ENCODE measurements around the gene SLF2. TPM values are rescaled to one million over a fixed set of nuclear protein-coding genes. Genes with fewer than 3 reads are reported as not detected.
"Not testable (repeated sequence)": the region's sequence is repeated elsewhere in the genome, so short reads cannot be mapped to it uniquely, and the experiment has no call there.

The SLF2 gene
- total RNA-seq, 2 donors from 2014 or later = 11.5 to 12.3 TPM

DNA sequence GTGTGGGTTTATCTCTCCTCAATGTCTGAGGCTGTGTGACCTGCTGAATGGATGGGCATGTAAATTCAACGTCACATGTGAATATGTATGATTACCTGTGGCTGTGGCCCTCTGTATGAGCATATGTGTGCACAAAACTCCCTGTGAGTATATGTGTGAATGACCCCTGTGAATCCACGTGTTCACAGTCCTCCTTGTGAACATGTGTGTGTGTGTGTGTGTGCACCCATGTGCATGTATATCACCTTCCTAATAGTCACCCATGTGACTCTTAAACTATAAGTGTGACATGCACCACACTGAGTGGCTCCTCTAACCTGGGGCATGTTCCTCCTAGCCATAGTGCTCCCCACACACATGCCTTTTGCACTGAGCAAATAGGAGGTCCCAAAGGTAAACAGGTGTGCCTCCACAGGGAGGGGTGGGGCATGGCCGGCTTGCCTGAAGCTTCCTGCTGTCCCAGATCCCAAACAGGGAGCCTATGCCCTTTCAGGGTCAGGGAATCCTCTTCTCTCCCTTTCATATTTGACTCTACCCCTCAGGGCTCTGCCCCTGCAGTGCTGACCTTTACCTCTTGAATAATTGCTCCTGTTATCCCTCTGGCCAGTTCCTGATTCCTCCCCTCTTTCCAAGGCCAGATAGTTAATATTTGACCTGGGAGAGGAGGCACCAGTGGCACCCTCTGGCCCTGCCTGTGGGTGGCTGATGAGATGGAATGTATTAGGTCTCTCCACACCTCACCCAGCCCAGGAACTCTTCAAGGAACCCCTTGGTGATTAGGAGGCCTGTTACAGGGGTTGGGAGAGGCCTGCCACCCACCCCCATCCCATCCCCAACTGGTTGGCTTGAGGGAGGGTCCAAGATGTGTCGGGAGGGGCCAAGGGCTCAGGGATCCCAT, 58.4 kb downstream of the SLF2 start:
- TF ChIP-seq CTCF (IDR thresholded peaks at IDR 0.05) = no peak
- H3K4me1 ChIP-seq = peaks cover 0 to 15% of the 10 kb centered on the region in 2 donors
- no peaks in the 10 kb centered on the region for H3K9me3 ChIP-seq
- H3K36me3 ChIP-seq = no peaks in the 10 kb centered on the region
- H3K27me3 ChIP-seq = no peaks in the 10 kb centered on the region
- peak; percentile 54 for DNase-seq (ENCODE audit: low spot score)
- H3K4me3 ChIP-seq = no peak overlapping the region
- H3K27ac ChIP-seq = no peak overlapping the region

GRCh38 chr10:100972115-100972903, 59.5 kb downstream of the SLF2 start:
- Histone ChIP-seq H3K4me1 (peaks cover 0 to 15% of the 10 kb centered on the region in 2 donors), H3K9me3 (no peaks in the 10 kb centered on the region), H3K36me3 (no peaks in the 10 kb centered on the region), H3K4me3 (no peak overlapping the region), H3K27me3 (no peaks in the 10 kb centered on the region), H3K27ac (no peak overlapping the region)
- no peak for TF ChIP-seq CTCF (IDR thresholded peaks at IDR 0.05)
- DNase-seq (ENCODE audit: low spot score) = peak; percentile 34

DNA sequence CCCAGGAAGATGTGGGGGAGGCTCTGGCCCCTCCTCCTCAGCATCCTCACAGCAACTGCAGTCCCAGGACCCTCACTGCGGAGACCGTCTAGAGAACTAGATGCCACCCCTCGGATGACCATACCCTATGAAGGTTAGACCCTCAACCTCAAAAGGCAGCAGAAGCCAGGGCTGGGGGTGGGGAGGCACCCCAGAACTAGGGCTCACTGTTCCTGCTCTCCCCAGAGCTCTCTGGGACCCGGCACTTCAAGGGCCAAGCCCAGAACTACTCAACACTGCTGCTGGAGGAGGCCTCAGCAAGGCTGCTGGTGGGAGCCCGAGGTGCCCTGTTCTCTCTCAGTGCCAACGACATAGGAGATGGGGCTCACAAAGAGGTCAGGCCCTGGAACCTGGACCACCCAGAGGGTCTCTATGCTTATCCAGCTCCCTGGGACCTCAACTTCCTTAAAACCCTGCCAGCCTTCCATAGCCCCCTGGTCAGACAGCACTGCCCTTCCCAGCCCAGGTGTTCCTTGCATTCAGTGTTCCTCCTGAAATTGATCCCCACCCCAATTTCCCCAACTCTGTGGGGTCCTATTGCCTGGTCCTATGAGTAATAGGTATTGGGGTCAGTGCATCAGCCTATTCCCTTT, 60.3 kb downstream of the SLF2 start:
- peaks cover 0 to 15% of the 10 kb centered on the region in 2 donors for H3K4me1 ChIP-seq
- H3K36me3 ChIP-seq = no peaks in the 10 kb centered on the region
- DNase-seq (ENCODE audit: low spot score) = peak; percentile 42
- TF ChIP-seq CTCF (IDR thresholded peaks at IDR 0.05) = no peak
- H3K9me3 ChIP-seq = no peaks in the 10 kb centered on the region
- no peaks in the 10 kb centered on the region for H3K27me3 ChIP-seq
- H3K4me3 ChIP-seq = no peak overlapping the region
- H3K27ac ChIP-seq = no peak overlapping the region

DNA sequence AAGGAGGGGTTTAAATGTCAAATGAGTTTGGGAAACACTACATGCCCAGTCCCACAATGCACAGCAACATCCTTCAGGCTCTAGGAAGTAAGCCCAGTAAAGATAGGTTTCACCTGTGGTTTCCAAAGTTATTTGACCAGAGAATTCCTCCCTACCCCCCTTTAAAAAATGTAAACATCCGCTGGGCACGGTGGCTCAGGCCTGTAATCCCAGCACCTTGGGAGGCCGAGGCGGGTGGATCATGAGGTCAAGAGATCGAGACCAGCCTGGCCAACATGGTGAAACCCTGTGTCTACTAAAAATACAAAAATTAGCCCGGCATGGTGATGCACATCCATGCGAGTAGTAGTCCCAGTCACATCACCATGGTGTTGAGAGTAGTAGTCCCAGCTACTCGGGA, 62.6 kb downstream of the SLF2 start:
- not testable (repeated sequence) for H3K27me3 ChIP-seq; H3K36me3 ChIP-seq; DNase-seq (ENCODE audit: low spot score); H3K4me3 ChIP-seq; H3K27ac ChIP-seq; H3K4me1 ChIP-seq; H3K9me3 ChIP-seq

DNA sequence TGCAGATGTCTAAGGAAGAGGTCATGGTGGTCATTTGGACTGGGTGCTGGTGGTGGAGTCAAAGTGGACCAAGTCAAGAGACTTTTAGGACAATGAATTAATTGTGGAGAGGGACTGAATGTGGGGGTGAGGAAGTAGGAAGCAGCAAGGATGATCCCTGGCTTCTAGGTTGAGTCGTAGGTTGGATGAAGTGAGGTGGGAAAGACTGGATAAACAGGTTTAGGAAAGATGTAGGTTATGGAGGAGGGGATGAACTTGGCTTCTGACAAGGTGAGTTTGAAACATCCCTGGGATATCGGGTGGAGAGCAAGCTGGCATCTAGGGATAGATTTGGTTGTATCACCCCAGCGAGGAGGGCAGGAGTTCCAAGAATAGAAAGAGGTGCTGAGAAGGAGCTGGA, 64.1 kb downstream of the SLF2 start:
- Histone ChIP-seq H3K9me3 (no peaks in the 10 kb centered on the region), H3K36me3 (peaks cover 14% of the 10 kb centered on the region), H3K27ac (no peak overlapping the region), H3K27me3 (no peaks in the 10 kb centered on the region), H3K4me1 (no peaks in the 10 kb centered on the region), H3K4me3 (no peak overlapping the region)
- DNase-seq (ENCODE audit: low spot score) = no peak
- TF ChIP-seq CTCF (IDR thresholded peaks at IDR 0.05) = no peak

- no peak for DNase-seq (ENCODE audit: low spot score)
- no peak overlapping the region for H3K4me3 ChIP-seq
- TF ChIP-seq CTCF (IDR thresholded peaks at IDR 0.05) = no peak
- no peaks in the 10 kb centered on the region for H3K9me3 ChIP-seq
- H3K27me3 ChIP-seq = no peaks in the 10 kb centered on the region
- no peaks in the 10 kb centered on the region for H3K4me1 ChIP-seq
- H3K36me3 ChIP-seq = peaks cover 14% of the 10 kb centered on the region
- no peak overlapping the region for H3K27ac ChIP-seq
These were observed 64.7 kb downstream of the SLF2 start for GRCh38 chr10:100977436-100977835.
